ENCODE measurements around the gene GAB2. TPM values are rescaled to one million over a fixed set of nuclear protein-coding genes. Genes with fewer than 3 reads are reported as not detected.

GAB2 gene
- total RNA-seq, 1 experiment from 2014 or later = 3.3 TPM

- Histone ChIP-seq H2AK5ac (ENCODE audit: insufficient read length, low read length) (no peak overlapping the region), H2AFZ (ENCODE audit: low read length) (no peak overlapping the region), H3K23me2 (ENCODE audit: insufficient read length, low read depth, low read length, poor library complexity, severe bottlenecking) (no peaks in the 10 kb centered on the region), H4K8ac (replicated peaks; ENCODE audit: insufficient read length, low read depth, low read length) (no peak overlapping the region), H2BK120ac (ENCODE audit: low read depth, low read length, poor library complexity, severe bottlenecking) (no peak overlapping the region), H3K9ac (ENCODE audit: extremely low read depth, insufficient read length, low read length) (no peak overlapping the region), H4K5ac (ENCODE audit: insufficient read length, low read depth, low read length) (no peak overlapping the region), H3K79me1 (ENCODE audit: insufficient read depth, low read depth, low read length, poor library complexity, severe bottlenecking) (no peaks in the 10 kb centered on the region), H4K91ac (ENCODE audit: insufficient read length, low read depth, low read length) (no peak overlapping the region), H3K4ac (ENCODE audit: low read depth, low read length) (no peak overlapping the region), H3K27me3 (ENCODE audit: insufficient read depth, low read length) (no peaks in the 10 kb centered on the region), H3K79me2 (ENCODE audit: insufficient read depth, low read length) (no peaks in the 10 kb centered on the region), H2BK20ac (ENCODE audit: low read depth, low read length, poor library complexity, severe bottlenecking) (no peak overlapping the region), H3K4me1 (ENCODE audit: insufficient read depth, low read length) (no peaks in the 10 kb centered on the region), H3K18ac (ENCODE audit: insufficient read length, low read depth, low read length) (no peak overlapping the region), H3K56ac (ENCODE audit: insufficient read length, low read depth, low read length) (no peak overlapping the region), H3K4me2 (ENCODE audit: insufficient read depth, insufficient read length, low read length) (no peak overlapping the region), H3K23ac (ENCODE audit: insufficient read length, low read depth, low read length) (no peak overlapping the region), H3K27ac (ENCODE audit: insufficient read length, low read depth, low read length) (no peak overlapping the region), H2BK12ac (ENCODE audit: insufficient read length, low read depth, low read length) (no peak overlapping the region), H4K20me1 (ENCODE audit: control insufficient read depth, insufficient read depth, insufficient read length) (no peaks in the 10 kb centered on the region), H2BK5ac (ENCODE audit: insufficient read length, low read length) (no peak overlapping the region), H3K14ac (ENCODE audit: insufficient read depth, low read length) (no peak overlapping the region), H2BK15ac (ENCODE audit: low read depth, low read length) (no peak overlapping the region), H3T11ph (ENCODE audit: low read length) (no peak overlapping the region), H3K9me3 (ENCODE audit: control insufficient read depth, low read depth, low read length) (no peaks in the 10 kb centered on the region)
- H3K36me3 Mint-ChIP-seq (ENCODE audit: insufficient read depth in 1 of 3, low read depth in 3 of 3) = peaks cover 5 to 21% (median 17%) of the 10 kb centered on the region in 3 experiments
- no peaks in the 10 kb centered on the region for H3K9me3 Mint-ChIP-seq
- 0 out of 7 replicates have a peak overlapping the region, but pooled peaks of 1 of the 3 experiments have one; percentile 61 for H3K27ac Mint-ChIP-seq
- TF ChIP-seq CTCF (conservative IDR thresholded peaks at IDR 0.05) = no peak
- H3K4me1 Mint-ChIP-seq = no peaks in the 10 kb centered on the region
- no peak for DNase-seq
- H3K4me3 Mint-ChIP-seq = no peak overlapping the region
- H3K27me3 Mint-ChIP-seq (ENCODE audit: low read depth) = no peaks in the 10 kb centered on the region
These were observed 28.6 kb upstream of the GAB2 start for GRCh38 chr11:78446210-78446609.

Data from H9 (cell line).